NCI-H510A (cell line): ENCODE results near the gene ALDOB.

Source experiments
- DNase-seq: peaks from one replicate; lab custom pipeline; 2025; lab: John Stamatoyannopoulos, UW

The ALDOB gene

GRCh38 chr9:101383361-101383760 is 52.2 kb downstream of the ALDOB start:
- no peak for DNase-seq

- DNase-seq, result no peak
Measured at GRCh38 chr9:101381833-101382342, 53.7 kb downstream of the ALDOB start.

- DNase-seq, result no peak
Measured at GRCh38 chr9:101381118-101381517, 54.5 kb downstream of the ALDOB start.

- no peak for DNase-seq
Measured at GRCh38 chr9:101380295-101380694, 55.3 kb downstream of the ALDOB start.

GRCh38 chr9:101376111-101376848 is 59.3 kb downstream of the ALDOB start:
- no peak for DNase-seq

- no peak for DNase-seq
Measured at GRCh38 chr9:101375546-101375945, 60.0 kb downstream of the ALDOB start.

- no peak for DNase-seq
Measured at GRCh38 chr9:101372327-101373118, 63.1 kb downstream of the ALDOB start.

GRCh38 chr9:101371813-101372212 is 63.8 kb downstream of the ALDOB start:
- no peak for DNase-seq
